Spleen (tissue), 11 donors: ENCODE measurements around the gene CCDC9. TPM values are rescaled to one million over a fixed set of nuclear protein-coding genes. Genes with fewer than 3 reads are reported as not detected.

Experiments
- DNase-seq: peaks from one replicate; pipeline ENCODE4 v3.0.0-alpha.2; 2020
- H3K27ac ChIP-seq, 8 donors: fragments of 200-600 bp; sonication (generic) in 7 of 8; 1 replicate in 4 of 8; 2 replicates in 4 of 8; pipeline versions ENCODE4 v1.5.0 to v1.8.0; 2016 to 2021; ENCODE audit warnings: inconsistent platforms in 4 of 8, mild to moderate bottlenecking in 4 of 8, moderate library complexity in 1 of 8
- H3K27me3 ChIP-seq, 7 donors: fragments of 200-600 bp; sonication (generic) in 6 of 7; replicated peaks in 1 of 7; 1 replicate in 4 of 7; 2 replicates in 3 of 7; pipeline versions ENCODE4 v1.5.0 to v1.8.0; 2016 to 2021; ENCODE audit warnings: inconsistent platforms in 3 of 7, mild to moderate bottlenecking in 1 of 7
- H3K36me3 ChIP-seq, 6 donors: fragments of 200-600 bp; sonication (generic) in 5 of 6; 1 replicate in 4 of 6; 2 replicates in 2 of 6; pipeline versions ENCODE4 v1.5.0 to v1.8.0; 2016 to 2021; ENCODE audit warnings: inconsistent platforms in 2 of 6
- H3K4me1 ChIP-seq, 6 donors: fragments of 200-600 bp; sonication (generic) in 5 of 6; 1 replicate in 3 of 6; 2 replicates in 3 of 6; pipeline versions ENCODE4 v1.5.0 to v1.8.0; 2016 to 2021; ENCODE audit warnings: inconsistent platforms in 3 of 6
- H3K4me3 ChIP-seq, 8 donors: fragments of 200-600 bp; sonication (generic) in 7 of 8; 1 replicate in 4 of 8; 2 replicates in 4 of 8; pipeline versions ENCODE4 v1.5.0 to v1.8.0; 2016 to 2021; ENCODE audit warnings: inconsistent platforms in 4 of 8, mild to moderate bottlenecking in 4 of 8, moderate library complexity in 2 of 8
- H3K9me3 ChIP-seq, 8 donors: fragments of 200-600 bp; sonication (generic) in 7 of 8; 1 replicate in 4 of 8; 2 replicates in 4 of 8; pipeline versions ENCODE4 v1.5.0 to v1.8.0; 2016 to 2021; ENCODE audit warnings: inconsistent platforms in 4 of 8
- CTCF ChIP-seq, 11 experiments: fragments of 200-600 bp in 7 of 11; fragments of 450-650 bp in 4 of 11; sonication (generic) in 4 of 11; IDR thresholded peaks in 8 of 11; conservative IDR thresholded peaks in 3 of 11; 1 replicate in 7 of 11; 2 replicates in 4 of 11; pipeline versions ENCODE4 v1.4.0 to v1.8.0; 2016 to 2021; ENCODE audit warnings: antibody characterized with exemption in 11 of 11, inconsistent platforms in 4 of 11, mild to moderate bottlenecking in 1 of 11
- POLR2A ChIP-seq, 3 donors: fragments of 450-650 bp; IDR thresholded peaks; one replicate each; pipeline ENCODE4 v1.5.1; 2017; ENCODE audit warnings: antibody characterized with exemption in 3 of 3, mild to moderate bottlenecking in 1 of 3
- POLR2AphosphoS5 ChIP-seq, 3 donors: sonication (generic); formaldehyde crosslinking; IDR thresholded peaks; one replicate each; pipeline ENCODE4 v1.5.1; 2017; ENCODE audit warnings: antibody characterized with exemption in 3 of 3
- WGBS, 5 donors: extraction: QIAGEN DNeasy Blood & Tissue Kit in 3 of 5; methylation state at CpG; one replicate each; pipeline versions ENCODE4 v1.1.5 to v1.1.7; 2013 to 2018; 5-methylcytosine and 5-hydroxymethylcytosine counted together
- intact Hi-C: fragments of 100-400 bp; cut with DNase I; formaldehyde crosslinking; loops from one replicate; pipeline ENCODE4 v1.15.0; 2023; ENCODE audit warnings: low total_unique reads
- microRNA-seq, 3 donors: library from miRNA; unstranded; fragments of <30 nt; microRNA quantifications; one replicate each; pipeline versions ENCODE4 to v1.1.0, GENCODE V29; 2019 to 2020
- polyA plus RNA-seq, 3 donors: library from polyadenylated mRNA; stranded (reverse); fragments of 200-250 nt; gene quantifications; one replicate each; pipeline ENCODE4 v1.2.1, GENCODE V29; 2013
- small RNA-seq, 4 donors: library from RNA; depleted of rRNA; stranded (forward); fragments of <200 nt; gene quantifications; one replicate each; pipeline ENCODE3, GENCODE V24; 2016
- total RNA-seq, 7 donors: library from RNA; depleted of rRNA in 3 of 7; stranded (reverse); fragments of >200 nt in 3 of 7; fragmentation: NEBNext Ultra II Directional in 4 of 7; extraction: Animal tissue kit (Norgen Biotek cat#: 25700) in 4 of 7; gene quantifications; one replicate each; pipeline versions ENCODE4 v1.1.0 to v1.2.1, GENCODE V29; 2016 to 2021
- donor health status: healthy with polysubstance abuse.
- donor health status: DM: no; HTN: no; CAD: no; lungs with moderate emphysema.
- donor health status: DM: no; HTN: no; CAD: no.
- donor health status: Bipolar disorder and iron deficiency.
- donor health status: healthy.
- donor health status: DM: no; HTN: no; CAD: no.
- donor health status: DM: yes; HTN: yes; CAD: no.

Gene CCDC9
- total and polyA plus RNA-seq, 10 donors: 11.0 to 43.0 (median 29.4) TPM

DNA sequence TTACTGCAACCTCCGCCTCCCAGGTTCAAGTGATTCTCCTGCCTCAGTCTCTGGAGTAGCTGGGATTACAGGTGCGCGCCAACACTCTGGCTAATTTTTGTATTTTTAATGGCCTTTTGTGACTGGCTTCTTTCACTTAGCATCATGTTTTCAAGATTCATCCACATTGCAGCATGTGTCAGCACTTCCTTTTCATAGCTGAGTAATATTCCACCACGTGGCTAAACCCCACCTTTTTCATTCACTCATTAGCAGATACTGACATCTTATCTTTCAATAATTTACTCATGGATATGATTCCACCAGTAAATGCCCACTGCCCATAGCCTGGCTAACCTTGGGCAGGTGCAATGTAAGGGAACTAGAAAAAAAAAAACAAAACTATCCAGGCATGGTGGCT, 60.2 kb downstream of the CCDC9 start:
- 78 to 91% (median 87%) methylated on average over 4 of the region's 4 CpGs for WGBS, 5 donors

DNA sequence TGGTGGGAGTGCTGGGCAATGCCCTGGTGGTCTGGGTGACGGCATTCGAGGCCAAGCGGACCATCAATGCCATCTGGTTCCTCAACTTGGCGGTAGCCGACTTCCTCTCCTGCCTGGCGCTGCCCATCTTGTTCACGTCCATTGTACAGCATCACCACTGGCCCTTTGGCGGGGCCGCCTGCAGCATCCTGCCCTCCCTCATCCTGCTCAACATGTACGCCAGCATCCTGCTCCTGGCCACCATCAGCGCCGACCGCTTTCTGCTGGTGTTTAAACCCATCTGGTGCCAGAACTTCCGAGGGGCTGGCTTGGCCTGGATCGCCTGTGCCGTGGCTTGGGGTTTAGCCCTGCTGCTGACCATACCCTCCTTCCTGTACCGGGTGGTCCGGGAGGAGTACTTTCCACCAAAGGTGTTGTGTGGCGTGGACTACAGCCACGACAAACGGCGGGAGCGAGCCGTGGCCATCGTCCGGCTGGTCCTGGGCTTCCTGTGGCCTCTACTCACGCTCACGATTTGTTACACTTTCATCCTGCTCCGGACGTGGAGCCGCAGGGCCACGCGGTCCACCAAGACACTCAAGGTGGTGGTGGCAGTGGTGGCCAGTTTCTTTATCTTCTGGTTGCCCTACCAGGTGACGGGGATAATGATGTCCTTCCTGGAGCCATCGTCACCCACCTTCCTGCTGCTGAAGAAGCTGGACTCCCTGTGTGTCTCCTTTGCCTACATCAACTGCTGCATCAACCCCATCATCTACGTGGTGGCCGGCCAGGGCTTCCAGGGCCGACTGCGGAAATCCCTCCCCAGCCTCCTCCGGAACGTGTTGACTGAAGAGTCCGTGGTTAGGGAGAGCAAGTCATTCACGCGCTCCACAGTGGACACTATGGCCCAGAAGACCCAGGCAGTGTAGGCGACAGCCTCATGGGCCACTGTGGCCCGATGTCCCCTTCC, 63.9 kb downstream of the CCDC9 start:
- Histone ChIP-seq H3K27ac (peak overlapping the region in 1 of 8 donors; percentile 86), H3K27me3 (peaks cover 0 to 61% (median 6%) of the 10 kb centered on the region in 7 donors), H3K4me1 (peaks cover 0 to 41% (median 8%) of the 10 kb centered on the region in 6 donors), H3K36me3 (peaks cover 0 to 40% (median 2%) of the 10 kb centered on the region in 6 donors), H3K4me3 (no peak overlapping the region), H3K9me3 (peaks cover 0 to 5% (median 0%) of the 10 kb centered on the region in 8 donors)
- WGBS, 5 donors: 86 to 92% (median 89%) methylated on average over 44 to 46 of the region's 46 CpGs
- intact Hi-C loops: no loop called here
- no peak for DNase-seq
- TF ChIP-seq CTCF (IDR thresholded peaks at IDR 0.05 in 8 of 11, conservative IDR thresholded peaks at IDR 0.05 in 3 of 11) (no peak), POLR2AphosphoS5 (IDR thresholded peaks at IDR 0.05) (peak; percentile 12 to 69 (median 55))

More for the DNA sequence above, 60.2 kb downstream of the CCDC9 start:
- intact Hi-C loops: no loop called here
- Histone ChIP-seq H3K9me3 (peaks cover 0 to 2% (median 0%) of the 10 kb centered on the region in 8 donors), H3K27ac (peak overlapping the region in 4 of 8 donors; percentile 76 to 93 (median 86)), H3K4me1 (peaks cover 0 to 52% (median 3%) of the 10 kb centered on the region in 6 donors), H3K4me3 (peak overlapping the region in 1 of 8 donors; percentile 68), H3K27me3 (peaks cover 0 to 63% (median 6%) of the 10 kb centered on the region in 7 donors), H3K36me3 (peaks cover 0 to 43% (median 2%) of the 10 kb centered on the region in 6 donors)
- TF ChIP-seq POLR2AphosphoS5 (IDR thresholded peaks at IDR 0.05) (peak in 1 of 3 donors; percentile 7), POLR2A (IDR thresholded peaks at IDR 0.05) (no peak)
- no peak for DNase-seq

Small RNA genes within 50 kb of the gene (microRNA-seq; reads per million reads assigned to microRNA genes)
- gene MIR3190 (0 reads per million in 3 donors), gene MIR3191 (0 reads per million in 3 donors)

Small RNA genes within 50 kb of the gene (small RNA-seq; reads per million reads assigned to genes)
- 0 reads per million in 4 donors for gene MIR3190

Other genes starting within 250 kb of the CCDC9 start
- 1 to 10 TPM in 6 of 7 donors, under 1 TPM in 1; 0.85 to 5.3 (median 1.6) TPM for gene NPAS1, start 236.7 kb upstream of the CCDC9 start, total RNA-seq
- 1 to 10 TPM; 2.1 to 6.3 (median 3.9) TPM for gene NPAS1, start 236.7 kb upstream of the CCDC9 start, polyA plus RNA-seq
- gene TMEM160, start 207.9 kb upstream of the CCDC9 start, total RNA-seq: 10 to 100 TPM; 23.6 to 31.0 (median 26.3) TPM
- 10 to 100 TPM in 2 of 3 donors, 1 to 10 TPM in 1; 7.4 to 20.5 (median 10.1) TPM for gene TMEM160, start 207.9 kb upstream of the CCDC9 start, polyA plus RNA-seq
- gene ZC3H4, start 142.7 kb upstream of the CCDC9 start, total RNA-seq: 10 to 100 TPM; 26.8 to 68.7 (median 44.1) TPM
- gene ZC3H4, start 142.7 kb upstream of the CCDC9 start, polyA plus RNA-seq: 10 to 100 TPM in 1 of 3 donors, 1 to 10 TPM in 2; 6.0 to 14.2 (median 7.5) TPM
- 10 to 100 TPM; 42.7 to 72.4 (median 59.5) TPM for gene SAE1, start 125.7 kb upstream of the CCDC9 start, total RNA-seq
- 10 to 100 TPM; 28.1 to 53.3 (median 43.9) TPM for gene SAE1, start 125.7 kb upstream of the CCDC9 start, polyA plus RNA-seq
- gene BBC3, start 25.3 kb upstream of the CCDC9 start, total RNA-seq: 10 to 100 TPM in 6 of 7 donors, 1 to 10 TPM in 1; 6.3 to 17.0 (median 11.3) TPM
- gene BBC3, start 25.3 kb upstream of the CCDC9 start, polyA plus RNA-seq: 10 to 100 TPM in 1 of 3 donors, 1 to 10 TPM in 2; 7.1 to 12.6 (median 9.5) TPM
- 10 to 100 TPM in 4 of 7 donors, 1 to 10 TPM in 3; 3.9 to 19.8 (median 13.8) TPM for gene INAFM1, start 18.4 kb downstream of the CCDC9 start, total RNA-seq
- gene INAFM1, start 18.4 kb downstream of the CCDC9 start, polyA plus RNA-seq: 10 to 100 TPM in 2 of 3 donors, 1 to 10 TPM in 1; 8.1 to 12.9 (median 11.3) TPM
- 100 to 1,000 TPM in 1 of 7 donors, 10 to 100 TPM in 6; 33.1 to 124 (median 64.0) TPM for gene C5AR1, start 53.3 kb downstream of the CCDC9 start, total RNA-seq
- gene C5AR1, start 53.3 kb downstream of the CCDC9 start, polyA plus RNA-seq: 1 to 10 TPM; 4.0 to 9.4 (median 4.6) TPM
- 10 to 100 TPM; 24.7 to 55.7 (median 28.3) TPM for gene C5AR2, start 75.7 kb downstream of the CCDC9 start, total RNA-seq
- 1 to 10 TPM; 1.3 to 2.7 (median 1.5) TPM for gene C5AR2, start 75.7 kb downstream of the CCDC9 start, polyA plus RNA-seq
- 10 to 100 TPM; 19.5 to 34.8 (median 27.0) TPM for gene DHX34, start 92.8 kb downstream of the CCDC9 start, total RNA-seq
- 10 to 100 TPM in 2 of 3 donors, 1 to 10 TPM in 1; 8.4 to 18.5 (median 13.1) TPM for gene DHX34, start 92.8 kb downstream of the CCDC9 start, polyA plus RNA-seq
- 10 to 100 TPM in 1 of 7 donors, 1 to 10 TPM in 6; 4.3 to 10.4 (median 8.1) TPM for gene MEIS3, start 163.0 kb downstream of the CCDC9 start, total RNA-seq
- 1 to 10 TPM; 5.0 to 6.7 (median 6.2) TPM for gene MEIS3, start 163.0 kb downstream of the CCDC9 start, polyA plus RNA-seq
- not detected for gene SLC8A2, start 215.4 kb downstream of the CCDC9 start, total RNA-seq
- under 1 TPM in 2 of 3 donors, not detected in 1; 0.02 to 0.19 TPM for gene SLC8A2, start 215.4 kb downstream of the CCDC9 start, polyA plus RNA-seq
- 10 to 100 TPM in 2 of 7 donors, 1 to 10 TPM in 5; 3.9 to 12.4 (median 7.4) TPM for gene KPTN, start 227.7 kb downstream of the CCDC9 start, total RNA-seq
- 10 to 100 TPM; 15.0 to 36.3 (median 25.7) TPM for gene KPTN, start 227.7 kb downstream of the CCDC9 start, polyA plus RNA-seq